Gastroesophageal sphincter (tissue), 3 donors: Measurements from ENCODE around the gene EPG5.

ENCODE experiments used
- EP300 ChIP-seq: sonication (generic); formaldehyde crosslinking; IDR thresholded peaks from one replicate; pipeline ENCODE4 v1.6.1; 2017; ENCODE audit warnings: antibody characterized with exemption, mild to moderate bottlenecking
- POLR2A ChIP-seq, 2 donors: fragments of 450-650 bp; IDR thresholded peaks; one replicate each; pipeline ENCODE4 v1.6.1; 2017; ENCODE audit warnings: antibody characterized with exemption in 2 of 2, mild to moderate bottlenecking in 2 of 2, moderate library complexity in 1 of 2
- POLR2AphosphoS5 ChIP-seq: sonication (generic); formaldehyde crosslinking; IDR thresholded peaks from one replicate; pipeline ENCODE4 v1.6.1; 2017; ENCODE audit warnings: antibody characterized with exemption
- TF ChIP-seq, protein P1 (sequence below), 4 experiments: fragments of 200-600 bp in 2 of 4; fragments of 450-650 bp in 2 of 4; sonication (generic) in 1 of 4; IDR thresholded peaks; one replicate each; pipeline ENCODE4 v1.5.1; 2017 to 2019; ENCODE audit warnings: antibody characterized with exemption in 4 of 4, mild to moderate bottlenecking in 2 of 4, moderate library complexity in 2 of 4

DNA sequence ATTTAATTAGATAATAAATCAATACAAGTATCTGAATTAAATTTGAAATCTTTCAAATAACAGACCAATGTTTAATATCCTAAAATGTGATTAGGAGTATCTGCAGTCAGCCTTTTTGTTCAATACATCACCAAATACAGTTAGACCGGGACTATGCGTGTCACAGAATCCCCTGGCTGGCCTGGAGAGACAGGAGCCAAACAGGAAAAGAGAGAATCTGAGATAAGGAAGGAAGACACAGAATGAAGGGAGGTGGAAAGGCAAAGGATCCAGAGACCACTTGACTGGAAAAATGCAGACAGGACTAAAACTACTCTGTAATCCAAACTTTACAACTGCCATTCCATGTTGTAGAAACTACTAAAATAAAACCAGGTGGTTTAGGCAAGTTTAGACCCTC, 75.3 kb downstream of the EPG5 start:
- TF ChIP-seq, protein P1, sequence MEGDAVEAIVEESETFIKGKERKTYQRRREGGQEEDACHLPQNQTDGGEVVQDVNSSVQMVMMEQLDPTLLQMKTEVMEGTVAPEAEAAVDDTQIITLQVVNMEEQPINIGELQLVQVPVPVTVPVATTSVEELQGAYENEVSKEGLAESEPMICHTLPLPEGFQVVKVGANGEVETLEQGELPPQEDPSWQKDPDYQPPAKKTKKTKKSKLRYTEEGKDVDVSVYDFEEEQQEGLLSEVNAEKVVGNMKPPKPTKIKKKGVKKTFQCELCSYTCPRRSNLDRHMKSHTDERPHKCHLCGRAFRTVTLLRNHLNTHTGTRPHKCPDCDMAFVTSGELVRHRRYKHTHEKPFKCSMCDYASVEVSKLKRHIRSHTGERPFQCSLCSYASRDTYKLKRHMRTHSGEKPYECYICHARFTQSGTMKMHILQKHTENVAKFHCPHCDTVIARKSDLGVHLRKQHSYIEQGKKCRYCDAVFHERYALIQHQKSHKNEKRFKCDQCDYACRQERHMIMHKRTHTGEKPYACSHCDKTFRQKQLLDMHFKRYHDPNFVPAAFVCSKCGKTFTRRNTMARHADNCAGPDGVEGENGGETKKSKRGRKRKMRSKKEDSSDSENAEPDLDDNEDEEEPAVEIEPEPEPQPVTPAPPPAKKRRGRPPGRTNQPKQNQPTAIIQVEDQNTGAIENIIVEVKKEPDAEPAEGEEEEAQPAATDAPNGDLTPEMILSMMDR (IDR thresholded peaks at IDR 0.05) = no peak
- TF ChIP-seq EP300 = no peak
- TF ChIP-seq POLR2AphosphoS5 = no peak
- no peak for TF ChIP-seq POLR2A (IDR thresholded peaks at IDR 0.05)
